AG04449 (cell line): Measurements from ENCODE around the gene ZDHHC4.

ENCODE experiments used
- CTCF ChIA-PET: fragments of 350-600 bp; formaldehyde crosslinking; extraction: SDS; loops from one replicate; lab custom pipeline; 2021; ENCODE audit warnings: antibody characterized with exemption; lab: Yijun Ruan, JAX
- POLR2A ChIA-PET: fragments of 400-600, 350-600 bp; formaldehyde crosslinking; extraction: SDS; loops from one replicate; lab custom pipeline; 2020; ENCODE audit warnings: antibody characterized with exemption, inconsistent platforms; lab: Yijun Ruan, JAX
- DNase-seq: peaks from one replicate; pipeline ENCODE4 v3.0.0-alpha.2; 2010; ENCODE audit warnings: low read depth, low spot score
- H3K4me3 ChIP-seq: 2 replicates; pipeline ENCODE4 v1.5.1; 2011; ENCODE audit warnings: low read depth, mild to moderate bottlenecking, control low read depth, low read length
- CTCF ChIP-seq: IDR thresholded peaks from one replicate; pipeline ENCODE4 v1.5.1; 2011; ENCODE audit warnings: mild to moderate bottlenecking, moderate library complexity, low read length, control low read depth, inconsistent platforms; ENCODE audit not compliant: insufficient read depth; ENCODE audit errors: missing control alignments

ZDHHC4 gene

GRCh38 chr7:6546498-6547251 lies 30.6 kb upstream of the ZDHHC4 start:
- POLR2A ChIA-PET, result no interaction called here
- H3K4me3 ChIP-seq, result no peak overlapping the region
- no peak for DNase-seq

GRCh38 chr7:6547400-6547799 lies 29.9 kb upstream of the ZDHHC4 start:
- no peak for TF ChIP-seq CTCF
- POLR2A ChIA-PET, result no interaction called here

More at GRCh38 chr7:6546498-6547251, 30.6 kb upstream of the ZDHHC4 start:
- no peak for TF ChIP-seq CTCF
- CTCF ChIA-PET, result no interaction called here

GRCh38 chr7:6551016-6551511 lies 26.2 kb upstream of the ZDHHC4 start, which contains the start of gene GRID2IP:
Gene GRID2IP (minus strand): TSS chr7:6551461. CDS start chr7:6551436, 25 bp downstream.
- no peak within 1 kb of the TSS for H3K4me3 ChIP-seq
- no peak for DNase-seq
- TF ChIP-seq CTCF, result no peak
- ChIA-PET POLR2A (no interaction called here), CTCF (no interaction called here)

More at GRCh38 chr7:6547400-6547799, 29.9 kb upstream of the ZDHHC4 start:
- no peak for DNase-seq
- no peak overlapping the region for H3K4me3 ChIP-seq
- CTCF ChIA-PET, result interaction anchor here (1.0 to 1.3 kb wide), 2 partner anchors 14 to 32 kb away, joined by 3 read pairs; no protein-coding TSS in a partner anchor

GRCh38 chr7:6553448-6554044 lies 23.7 kb upstream of the ZDHHC4 start:
- DNase-seq, result no peak
- TF ChIP-seq CTCF, result no peak
- H3K4me3 ChIP-seq, result no peak overlapping the region
- ChIA-PET CTCF (interaction anchor here (1.4 to 1.5 kb wide), 2 partner anchors 26 to 37 kb away, joined by 4 to 6 read pairs; no protein-coding TSS in a partner anchor), POLR2A (no interaction called here)

- ChIA-PET CTCF (interaction anchor here (1.3 to 1.5 kb wide), 3 partner anchors 11 to 39 kb away, joined by 3 to 6 read pairs (median 4); no protein-coding TSS in a partner anchor), POLR2A (no interaction called here)
- no peak overlapping the region for H3K4me3 ChIP-seq
- no peak for DNase-seq
- no peak for TF ChIP-seq CTCF
Measured at GRCh38 chr7:6554848-6555247, 22.4 kb upstream of the ZDHHC4 start.

GRCh38 chr7:6556196-6556595 lies 21.1 kb upstream of the ZDHHC4 start:
- ChIA-PET CTCF (no interaction called here), POLR2A (no interaction called here)
- H3K4me3 ChIP-seq, result no peak overlapping the region
- no peak for DNase-seq
- no peak for TF ChIP-seq CTCF
